HT1080 (cell line): Measurements from ENCODE around the gene AIDA. TPM values are rescaled to one million over a fixed set of nuclear protein-coding genes. Genes with fewer than 3 reads are reported as not detected.

Experiments used
- total RNA-seq: library from RNA; depleted of rRNA; stranded (reverse); fragments of >200 nt; shearing (Covaris generic); gene quantifications from 2 replicates; pipeline ENCODE4 v1.2.3, GENCODE V29; 2014; rRNA removed

AIDA gene
- total RNA-seq, 1 experiment from 2014 or later, result 37.2 TPM

Other genes with a start within 250 kb of the AIDA start
- 0.70 and 1.3 TPM in 2 replicates for gene HHIPL2, start 164.4 kb downstream of the AIDA start, total RNA-seq
- gene TAF1A, start 122.6 kb downstream of the AIDA start, total RNA-seq, result 14.5 and 15.4 TPM in 2 replicates
- 22.8 and 30.5 TPM in 2 replicates for gene MIA3, start 94.4 kb downstream of the AIDA start, total RNA-seq
- gene BROX, start 73 bp upstream of the AIDA start, total RNA-seq, result 51.8 and 59.0 TPM in 2 replicates
- not detected in 2 replicates for gene FAM177B, start 24.7 kb upstream of the AIDA start, total RNA-seq
- gene DISP1, start 102.5 kb upstream of the AIDA start, total RNA-seq, result 0.84 and 1.3 TPM in 2 replicates